Stomach (tissue), 9 donors: Measurements from ENCODE around the gene CPZ. TPM values are rescaled to one million over a fixed set of nuclear protein-coding genes. Genes with fewer than 3 reads are reported as not detected.
A peak's percentile ranks its signal among the peaks of the same experiment; 100 is the strongest.

Experiments
- DNase-seq, 2 donors: peaks; one replicate each; pipeline versions ENCODE4 v3.0.0 to v3.0.0-alpha.2; 2013 to 2019
- H3K27ac ChIP-seq, 5 donors: fragments of 200-600 bp in 4 of 5; sonication (generic) in 4 of 5; one replicate each; pipeline ENCODE4 v1.5.1; 2013 to 2019; ENCODE audit warnings: mild to moderate bottlenecking in 1 of 5, moderate library complexity in 1 of 5
- H3K27me3 ChIP-seq, 3 donors: fragments of 200-600 bp; sonication (generic); one replicate each; pipeline ENCODE4 v1.5.1; 2017 to 2019; ENCODE audit warnings: mixed run types in 1 of 3
- H3K36me3 ChIP-seq, 4 donors: fragments of 200-600 bp; sonication (generic); 1 replicate in 3 of 4; 2 replicates in 1 of 4; pipeline ENCODE4 v1.5.1; 2016 to 2019
- H3K4me1 ChIP-seq, 4 donors: fragments of 200-600 bp; sonication (generic); one replicate each; pipeline ENCODE4 v1.5.1; 2016 to 2019
- H3K4me3 ChIP-seq, 4 donors: fragments of 200-600 bp; sonication (generic) in 3 of 4; one replicate each; pipeline ENCODE4 v1.5.1; 2016 to 2019; ENCODE audit warnings: mild to moderate bottlenecking in 1 of 4
- H3K9me3 ChIP-seq, 4 donors: fragments of 200-600 bp; sonication (generic); one replicate each; pipeline ENCODE4 v1.5.1; 2016 to 2019
- CTCF ChIP-seq, 7 experiments: fragments of 450-650 bp in 4 of 7; fragments of 200-600 bp in 3 of 7; sonication (generic) in 3 of 7; IDR thresholded peaks; one replicate each; pipeline ENCODE4 v1.5.1; 2016 to 2019; ENCODE audit warnings: antibody characterized with exemption in 7 of 7, control low read depth in 2 of 7, mild to moderate bottlenecking in 1 of 7
- EP300 ChIP-seq: sonication (generic); formaldehyde crosslinking; IDR thresholded peaks from one replicate; pipeline ENCODE4 v1.6.1; 2017; ENCODE audit warnings: antibody characterized with exemption
- POLR2A ChIP-seq, 4 donors: fragments of 450-650 bp; IDR thresholded peaks; one replicate each; pipeline ENCODE4 v1.6.1; 2016; ENCODE audit warnings: antibody characterized with exemption in 4 of 4, control low read depth in 2 of 4, mild to moderate bottlenecking in 1 of 4, moderate library complexity in 1 of 4
- POLR2AphosphoS5 ChIP-seq, 3 donors: sonication (generic); formaldehyde crosslinking; IDR thresholded peaks; one replicate each; pipeline ENCODE4 v1.6.1; 2016; ENCODE audit warnings: antibody characterized with exemption in 3 of 3
- WGBS, 5 donors: extraction: QIAGEN DNeasy Blood & Tissue Kit in 3 of 5; methylation state at CpG; one replicate each; pipeline versions ENCODE4 v1.1.5 to v1.1.7; 2013 to 2018; 5-methylcytosine and 5-hydroxymethylcytosine counted together
- intact Hi-C: fragments of 100-400 bp; cut with DNase I; formaldehyde crosslinking; loops from one replicate; pipeline ENCODE4 v1.15.1; 2023; ENCODE audit warnings: low total_unique reads
- polyA plus RNA-seq, 3 donors: library from polyadenylated mRNA; stranded (reverse); fragments of 200-250 nt; gene quantifications; one replicate each; pipeline ENCODE4 v1.2.3, GENCODE V29; 2013
- total RNA-seq, 5 donors: library from RNA; depleted of rRNA; stranded (reverse); fragments of >200 nt; gene quantifications; one replicate each; pipeline versions ENCODE4 v1.1.0 to v1.2.3, GENCODE V29; 2014 to 2016
- donor health status: healthy with polysubstance abuse.
- donor health status: Bipolar disorder and iron deficiency.
- donor health status: healthy.

Gene CPZ
- total and polyA plus RNA-seq, 8 donors: 0.25 to 13.2 (median 3.3) TPM; not detected in 2

GRCh38 chr4:8606476-8606875, 13.9 kb downstream of the CPZ start:
- 80 to 86% (median 85%) methylated on average over 19 to 26 of the region's 26 CpGs for WGBS, 5 donors
- no peaks in the 10 kb centered on the region for H3K9me3 ChIP-seq

GRCh38 chr4:8606966-8607365, 14.4 kb downstream of the CPZ start:
- H3K4me1 ChIP-seq: peaks cover 0 to 7% (median 3%) of the 10 kb centered on the region in 4 donors
- TF ChIP-seq EP300 (no peak), CTCF (IDR thresholded peaks at IDR 0.05) (no peak), POLR2A (IDR thresholded peaks at IDR 0.05) (no peak), POLR2AphosphoS5 (IDR thresholded peaks at IDR 0.05) (no peak)
- no peak for DNase-seq
- WGBS, 5 donors: 68 to 83% (median 71%) methylated on average over 4 to 10 of the region's 10 CpGs
- H3K27ac ChIP-seq: no peak overlapping the region
- no peaks in the 10 kb centered on the region for H3K9me3 ChIP-seq
- intact Hi-C loops: loop anchor here (10.0 kb wide), 1 partner anchor 308 kb away; no protein-coding TSS in a partner anchor
- H3K27me3 ChIP-seq: peaks cover 0 to 33% (median 14%) of the 10 kb centered on the region in 3 donors
- no peaks in the 10 kb centered on the region for H3K36me3 ChIP-seq
- H3K4me3 ChIP-seq: no peak overlapping the region

More at GRCh38 chr4:8606476-8606875, 13.9 kb downstream of the CPZ start:
- no peak for DNase-seq
- no peak overlapping the region for H3K4me3 ChIP-seq
- no peak overlapping the region for H3K27ac ChIP-seq
- H3K4me1 ChIP-seq: peaks cover 0 to 7% (median 3%) of the 10 kb centered on the region in 4 donors
- TF ChIP-seq EP300 (no peak), CTCF (IDR thresholded peaks at IDR 0.05) (no peak), POLR2A (IDR thresholded peaks at IDR 0.05) (no peak), POLR2AphosphoS5 (IDR thresholded peaks at IDR 0.05) (no peak)
- intact Hi-C loops: loop anchor here (10.0 kb wide), 1 partner anchor 308 kb away; no protein-coding TSS in a partner anchor
- H3K27me3 ChIP-seq: peaks cover 0 to 37% (median 14%) of the 10 kb centered on the region in 3 donors
- no peaks in the 10 kb centered on the region for H3K36me3 ChIP-seq

- 13 to 19% (median 14%) methylated on average over 30 to 42 of the region's 42 CpGs for WGBS, 5 donors
Measured at GRCh38 chr4:8607603-8608481, 15.3 kb downstream of the CPZ start.

More at GRCh38 chr4:8607603-8608481, 15.3 kb downstream of the CPZ start:
- Histone ChIP-seq H3K4me3 (no peak overlapping the region), H3K36me3 (no peaks in the 10 kb centered on the region), H3K4me1 (peaks cover 0 to 7% (median 3%) of the 10 kb centered on the region in 4 donors), H3K9me3 (no peaks in the 10 kb centered on the region), H3K27me3 (peaks cover 0 to 33% (median 14%) of the 10 kb centered on the region in 3 donors), H3K27ac (no peak overlapping the region)
- TF ChIP-seq POLR2AphosphoS5 (IDR thresholded peaks at IDR 0.05) (no peak), CTCF (IDR thresholded peaks at IDR 0.05) (peak in 5 of 7 experiments; percentile 66 to 93 (median 89))
- DNase-seq: peak; percentile 38 to 71
- intact Hi-C loops: loop anchor here (10.0 kb wide), 1 partner anchor 307 kb away; no protein-coding TSS in a partner anchor
